Osteoblast (primary cell): Measurements from ENCODE around the gene SLC9A7. TPM values are rescaled to one million over a fixed set of nuclear protein-coding genes. Genes with fewer than 3 reads are reported as not detected.
A peak's percentile ranks its signal among the peaks of the same experiment; 100 is the strongest.

Source experiments
- DNase-seq: peaks from one replicate; pipeline ENCODE4 v3.0.0; 2011; ENCODE audit warnings: low spot score, mixed read lengths; ENCODE audit not compliant: insufficient read length; ENCODE audit errors: missing footprints
- H2AFZ ChIP-seq: 2 replicates; pipeline ENCODE4 v1.6.0; 2011; ENCODE audit warnings: mild to moderate bottlenecking, low read length
- H3K27ac ChIP-seq: 2 replicates; pipeline ENCODE4 v1.5.1; 2011; ENCODE audit warnings: mild to moderate bottlenecking, low read depth, low read length, moderate library complexity
- H3K27me3 ChIP-seq: 2 replicates; pipeline ENCODE4 v1.6.0; 2012; ENCODE audit warnings: mild to moderate bottlenecking, control low read depth, inconsistent platforms, low read length, moderate library complexity; ENCODE audit not compliant: insufficient read depth
- H3K36me3 ChIP-seq: 2 replicates; pipeline ENCODE4 v1.5.1; 2011; ENCODE audit warnings: mild to moderate bottlenecking, low read length, control low read depth, moderate library complexity; ENCODE audit not compliant: insufficient read depth
- H3K4me1 ChIP-seq: 2 replicates; pipeline ENCODE4 v1.5.1; 2011; ENCODE audit warnings: mild to moderate bottlenecking, low read length, control low read depth, moderate library complexity; ENCODE audit not compliant: insufficient read depth
- H3K4me2 ChIP-seq: 2 replicates; pipeline ENCODE4 v1.6.0; 2011; ENCODE audit warnings: mild to moderate bottlenecking, low read length; ENCODE audit not compliant: insufficient read depth
- H3K4me3 ChIP-seq: fragments of 200-600 bp; sonication (generic); 3 replicates; pipeline ENCODE4 v1.5.1; 2012; ENCODE audit warnings: mild to moderate bottlenecking, low read length, inconsistent platforms; ENCODE audit not compliant: insufficient read depth
- H3K79me2 ChIP-seq: 2 replicates; pipeline ENCODE4 v1.6.0; 2012; ENCODE audit warnings: mild to moderate bottlenecking, low read length, control low read depth, inconsistent platforms; ENCODE audit not compliant: insufficient read depth
- H3K9me3 ChIP-seq: 2 replicates; pipeline ENCODE4 v1.5.1; 2011; ENCODE audit warnings: low read depth, low read length, control low read depth
- H4K20me1 ChIP-seq: 2 replicates; pipeline ENCODE4 v1.6.0; 2012; ENCODE audit warnings: mild to moderate bottlenecking, low read length, control low read depth; ENCODE audit not compliant: insufficient read depth
- CTCF ChIP-seq: IDR thresholded peaks from 2 replicates; pipeline ENCODE4 v1.5.1; 2011; ENCODE audit warnings: mild to moderate bottlenecking, low read depth, low read length, moderate library complexity; ENCODE audit errors: extremely low read depth
- total RNA-seq: library from RNA; depleted of rRNA; stranded (reverse); fragments of >200 nt; gene quantifications from 2 replicates; pipeline ENCODE4 v1.2.3, GENCODE V29; 2012

The SLC9A7 gene
- total RNA-seq, 1 donor, result 42.0 TPM

GRCh38 chrX:46575991-46576392 lies 182.9 kb downstream of the SLC9A7 start:
- Histone ChIP-seq H3K4me1 (peaks cover 17% of the 10 kb centered on the region), H3K79me2 (peaks cover 24% of the 10 kb centered on the region), H3K4me2 (peak overlapping the region; percentile 57), H3K27me3 (no peaks in the 10 kb centered on the region), H3K36me3 (no peaks in the 10 kb centered on the region), H3K4me3 (peak overlapping the region; percentile 73), H2AFZ (no peak overlapping the region), H4K20me1 (no peaks in the 10 kb centered on the region), H3K27ac (peak overlapping the region; percentile 3), H3K9me3 (no peaks in the 10 kb centered on the region)
- no peak for DNase-seq
- TF ChIP-seq CTCF, result no peak

GRCh38 chrX:46575586-46575985 lies 183.3 kb downstream of the SLC9A7 start:
- TF ChIP-seq CTCF, result no peak
- Histone ChIP-seq H4K20me1 (no peaks in the 10 kb centered on the region), H3K36me3 (no peaks in the 10 kb centered on the region), H3K4me2 (peak overlapping the region; percentile 57), H3K27me3 (no peaks in the 10 kb centered on the region), H2AFZ (no peak overlapping the region), H3K4me1 (peaks cover 17% of the 10 kb centered on the region), H3K4me3 (peak overlapping the region; percentile 73), H3K27ac (peak overlapping the region; percentile 3), H3K9me3 (no peaks in the 10 kb centered on the region), H3K79me2 (peaks cover 22% of the 10 kb centered on the region)
- DNase-seq, result peak; percentile 55

GRCh38 chrX:46574774-46575381 lies 184.0 kb downstream of the SLC9A7 start:
- Histone ChIP-seq H2AFZ (no peak overlapping the region), H3K36me3 (no peaks in the 10 kb centered on the region), H3K79me2 (peaks cover 18% of the 10 kb centered on the region), H4K20me1 (no peaks in the 10 kb centered on the region), H3K27me3 (no peaks in the 10 kb centered on the region), H3K4me1 (peaks cover 17% of the 10 kb centered on the region), H3K27ac (no peak overlapping the region), H3K4me3 (peak overlapping the region; percentile 73), H3K9me3 (no peaks in the 10 kb centered on the region), H3K4me2 (peak overlapping the region; percentile 57)
- peak; percentile 34 for DNase-seq
- no peak for TF ChIP-seq CTCF

- peaks cover 17% of the 10 kb centered on the region for H3K4me1 ChIP-seq
- no peak for TF ChIP-seq CTCF
- no peak overlapping the region for H3K27ac ChIP-seq
- no peaks in the 10 kb centered on the region for H3K27me3 ChIP-seq
- no peaks in the 10 kb centered on the region for H3K36me3 ChIP-seq
- H4K20me1 ChIP-seq, result no peaks in the 10 kb centered on the region
- H3K9me3 ChIP-seq, result no peaks in the 10 kb centered on the region
- H3K79me2 ChIP-seq, result peaks cover 12% of the 10 kb centered on the region
- H3K4me3 ChIP-seq, result peak overlapping the region; percentile 73
- peak overlapping the region; percentile 57 for H3K4me2 ChIP-seq
- DNase-seq, result peak; percentile 73
- H2AFZ ChIP-seq, result peak overlapping the region; percentile 70
These were observed 184.8 kb downstream of the SLC9A7 start for GRCh38 chrX:46573892-46574773.
